ENCODE data around the gene ADAMTSL3. TPM values are rescaled to one million over a fixed set of nuclear protein-coding genes. Genes with fewer than 3 reads are reported as not detected.

ADAMTSL3 gene
- total RNA-seq, 4 donors from 2014 or later: 2.4 to 8.8 (median 5.7) TPM

GRCh38 chr15:83978588-83978987, 324.7 kb downstream of the ADAMTSL3 start:
- WGBS, 2 donors: 50 to 79% methylated on average over 2 to 3 of the region's 3 CpGs
- no peak for TF ChIP-seq POLR2A (IDR thresholded peaks at IDR 0.05)
- TF ChIP-seq, protein P1, sequence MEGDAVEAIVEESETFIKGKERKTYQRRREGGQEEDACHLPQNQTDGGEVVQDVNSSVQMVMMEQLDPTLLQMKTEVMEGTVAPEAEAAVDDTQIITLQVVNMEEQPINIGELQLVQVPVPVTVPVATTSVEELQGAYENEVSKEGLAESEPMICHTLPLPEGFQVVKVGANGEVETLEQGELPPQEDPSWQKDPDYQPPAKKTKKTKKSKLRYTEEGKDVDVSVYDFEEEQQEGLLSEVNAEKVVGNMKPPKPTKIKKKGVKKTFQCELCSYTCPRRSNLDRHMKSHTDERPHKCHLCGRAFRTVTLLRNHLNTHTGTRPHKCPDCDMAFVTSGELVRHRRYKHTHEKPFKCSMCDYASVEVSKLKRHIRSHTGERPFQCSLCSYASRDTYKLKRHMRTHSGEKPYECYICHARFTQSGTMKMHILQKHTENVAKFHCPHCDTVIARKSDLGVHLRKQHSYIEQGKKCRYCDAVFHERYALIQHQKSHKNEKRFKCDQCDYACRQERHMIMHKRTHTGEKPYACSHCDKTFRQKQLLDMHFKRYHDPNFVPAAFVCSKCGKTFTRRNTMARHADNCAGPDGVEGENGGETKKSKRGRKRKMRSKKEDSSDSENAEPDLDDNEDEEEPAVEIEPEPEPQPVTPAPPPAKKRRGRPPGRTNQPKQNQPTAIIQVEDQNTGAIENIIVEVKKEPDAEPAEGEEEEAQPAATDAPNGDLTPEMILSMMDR (IDR thresholded peaks at IDR 0.05): no peak
- no peak for DNase-seq (ENCODE audit: low spot score in 2 of 2)
- intact Hi-C loops (cut with DNase I; ENCODE audit: low total_unique reads): no loop called here
- H3K4me3 ChIP-seq (ENCODE audit: low read depth, poor library complexity, severe bottlenecking): no peak overlapping the region

DNA sequence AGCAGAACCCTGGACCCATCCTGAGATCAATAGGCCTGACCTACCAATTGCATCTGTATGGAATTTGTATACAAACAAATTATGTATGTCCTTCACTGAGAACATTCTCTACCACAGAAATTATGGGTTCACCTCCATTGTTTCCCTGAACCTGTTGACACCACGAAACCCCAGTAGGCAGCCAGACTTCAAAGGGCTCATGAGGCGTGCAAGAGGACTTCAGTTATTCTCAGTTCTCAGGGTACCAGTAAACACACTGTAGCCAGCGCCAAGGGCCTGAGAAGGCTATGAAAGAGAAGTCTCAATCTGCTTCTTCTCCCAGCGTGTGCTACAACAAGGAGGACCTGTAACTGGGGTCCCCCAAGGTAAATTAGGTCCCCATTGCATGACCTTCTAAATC, 326.7 kb downstream of the ADAMTSL3 start:
- TF ChIP-seq, protein P1 (IDR thresholded peaks at IDR 0.05): no peak
- no peak for TF ChIP-seq POLR2A (IDR thresholded peaks at IDR 0.05)
- no peak overlapping the region for H3K4me3 ChIP-seq (ENCODE audit: low read depth, poor library complexity, severe bottlenecking)
- intact Hi-C loops (cut with DNase I; ENCODE audit: low total_unique reads): no loop called here
- DNase-seq (ENCODE audit: low spot score in 2 of 2): no peak
- WGBS, 2 donors: 93% methylated on average over 4 of the region's 4 CpGs

DNA sequence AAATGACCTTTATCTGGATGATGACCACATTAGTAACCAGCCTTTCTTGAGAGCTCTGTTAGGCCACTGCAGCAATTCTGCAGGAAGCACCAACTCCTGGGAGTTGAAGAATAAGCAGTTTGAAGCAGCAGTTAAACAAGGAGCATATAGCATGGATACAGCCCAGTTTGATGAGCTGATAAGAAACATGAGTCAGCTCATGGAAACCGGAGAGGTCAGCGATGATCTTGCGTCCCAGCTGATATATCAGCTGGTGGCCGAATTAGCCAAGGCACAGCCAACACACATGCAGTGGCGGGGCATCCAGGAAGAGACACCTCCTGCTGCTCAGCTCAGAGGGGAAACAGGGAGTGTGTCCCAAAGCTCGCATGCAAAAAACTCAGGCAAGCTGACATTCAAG, 328.8 kb downstream of the ADAMTSL3 start:
- DNase-seq (ENCODE audit: low spot score in 2 of 2): no peak
- intact Hi-C loops (cut with DNase I; ENCODE audit: low total_unique reads): no loop called here
- no peak overlapping the region for H3K4me3 ChIP-seq (ENCODE audit: low read depth, poor library complexity, severe bottlenecking)
- 73 to 97% methylated on average over 6 of the region's 6 CpGs for WGBS, 2 donors
- TF ChIP-seq POLR2A (IDR thresholded peaks at IDR 0.05): no peak
- TF ChIP-seq, protein P1 (IDR thresholded peaks at IDR 0.05): no peak

DNA sequence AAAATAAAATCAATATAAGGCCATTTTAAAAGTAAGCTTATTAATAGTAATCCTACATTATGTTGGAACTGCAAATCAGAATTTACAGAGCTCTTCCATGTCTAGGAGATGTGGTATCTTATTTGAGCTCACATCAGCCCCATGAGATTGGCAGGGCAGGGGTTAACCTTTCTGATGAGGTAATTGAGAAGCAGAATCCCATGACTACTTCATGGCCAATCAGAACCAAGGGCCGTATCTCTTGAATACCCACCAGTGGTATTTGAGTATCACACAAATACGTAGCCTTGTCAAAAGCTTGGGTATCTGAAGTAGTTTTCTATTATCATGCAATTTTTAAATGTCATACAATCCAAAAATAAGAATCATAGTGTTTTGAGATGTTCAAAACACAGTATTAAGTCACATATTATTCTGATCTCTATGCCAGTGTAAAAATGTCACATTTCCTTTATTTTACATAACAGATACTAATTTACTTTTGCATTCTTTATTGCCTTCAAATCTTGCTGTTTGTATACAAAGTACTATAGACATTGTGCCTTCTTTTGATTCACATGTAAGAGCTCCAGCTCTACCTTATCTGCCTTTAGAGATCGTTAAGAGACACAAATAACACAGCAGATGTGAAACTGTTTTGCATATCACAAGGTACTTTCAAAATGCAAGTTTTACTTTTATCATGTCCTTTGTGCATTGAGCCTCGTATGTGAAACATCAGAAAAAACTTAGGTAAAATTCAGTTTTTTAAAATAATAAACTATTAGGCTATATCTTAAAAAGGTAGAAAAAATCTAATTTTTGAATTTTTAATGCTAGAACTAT, 329.9 kb downstream of the ADAMTSL3 start:
- TF ChIP-seq POLR2A (IDR thresholded peaks at IDR 0.05): no peak
- TF ChIP-seq, protein P1 (IDR thresholded peaks at IDR 0.05): no peak
- H3K4me3 ChIP-seq (ENCODE audit: low read depth, poor library complexity, severe bottlenecking): no peak overlapping the region
- DNase-seq (ENCODE audit: low spot score in 2 of 2): no peak
- 38 to 47% methylated on average over 4 of the region's 4 CpGs for WGBS, 2 donors
- intact Hi-C loops (cut with DNase I; ENCODE audit: low total_unique reads): no loop called here

DNA sequence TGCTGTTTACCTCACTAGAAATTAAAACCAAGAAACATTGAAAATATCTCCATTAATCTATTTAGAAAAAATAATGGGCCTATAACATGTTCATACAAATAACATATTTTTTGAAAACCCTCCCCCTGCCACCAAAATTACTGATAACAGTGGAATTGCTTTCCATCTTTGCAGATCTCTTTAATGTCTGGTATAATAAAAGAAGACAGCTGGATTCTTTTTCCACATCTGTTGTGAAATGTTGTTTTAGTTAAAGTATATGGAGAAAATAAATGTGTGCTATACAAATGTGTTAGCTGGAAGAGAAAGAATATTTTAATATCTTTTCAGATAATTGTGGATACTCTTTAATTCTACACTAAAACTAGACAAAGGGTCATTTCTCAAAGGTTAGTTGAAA, 330.7 kb downstream of the ADAMTSL3 start:
- no peak overlapping the region for H3K4me3 ChIP-seq (ENCODE audit: low read depth, poor library complexity, severe bottlenecking)
- no peak for TF ChIP-seq POLR2A (IDR thresholded peaks at IDR 0.05)
- TF ChIP-seq, protein P1 (IDR thresholded peaks at IDR 0.05): no peak
- DNase-seq (ENCODE audit: low spot score in 2 of 2): no peak
- intact Hi-C loops (cut with DNase I; ENCODE audit: low total_unique reads): no loop called here

GRCh38 chr15:83991163-83991562, 337.2 kb downstream of the ADAMTSL3 start:
- intact Hi-C loops (cut with DNase I; ENCODE audit: low total_unique reads): no loop called here
- 80 to 82% methylated on average over 5 of the region's 5 CpGs for WGBS, 2 donors
- no peak overlapping the region for H3K4me3 ChIP-seq (ENCODE audit: low read depth, poor library complexity, severe bottlenecking)
- no peak for DNase-seq (ENCODE audit: low spot score in 2 of 2)
- TF ChIP-seq, protein P1 (IDR thresholded peaks at IDR 0.05): no peak
- TF ChIP-seq POLR2A (IDR thresholded peaks at IDR 0.05): no peak

All from lower leg skin (tissue), 4 donors.